Activated CD4-positive, alpha-beta T cell treated with anti-CD3 and anti-CD28 coated beads, Interleukin-2, amount 50 U/mL, for 1 hour (primary cell): ENCODE results near the gene ARTN.

Experiments
- DNase-seq: peaks from one replicate; pipeline ENCODE4 v3.0.0-alpha.2; 2020

ARTN gene

GRCh38 chr1:43925846-43926245 is 7.8 kb upstream of the ARTN start:
- DNase-seq: no peak

GRCh38 chr1:43930168-43930948 is 3.2 kb upstream of the ARTN start:
- DNase-seq: no peak

GRCh38 chr1:43930949-43931275 is 2.7 kb upstream of the ARTN start:
- no peak for DNase-seq

GRCh38 chr1:43931711-43932660 is 1.6 kb upstream of the ARTN start:
- no peak for DNase-seq

- no peak for DNase-seq
Observed at GRCh38 chr1:43932786-43933385, 715 bp upstream of the ARTN start.

- peak; percentile 56 for DNase-seq
Observed at GRCh38 chr1:43934101-43934985, 742 bp downstream of the ARTN start.

GRCh38 chr1:43934986-43935324 is 1.4 kb downstream of the ARTN start:
- DNase-seq: no peak

GRCh38 chr1:43935711-43936427 is 2.3 kb downstream of the ARTN start:
- DNase-seq: no peak

GRCh38 chr1:43936431-43937151 is 3.0 kb downstream of the ARTN start:
- DNase-seq: no peak

- no peak for DNase-seq
Observed at GRCh38 chr1:43937179-43937865, 3.7 kb downstream of the ARTN start.

GRCh38 chr1:43938383-43938782 is 4.8 kb downstream of the ARTN start:
- no peak for DNase-seq

GRCh38 chr1:43938892-43939587 is 5.4 kb downstream of the ARTN start:
- no peak for DNase-seq

GRCh38 chr1:43942411-43942810 is 8.8 kb downstream of the ARTN start:
- DNase-seq: no peak

GRCh38 chr1:43944860-43945259 is 11.3 kb downstream of the ARTN start:
- DNase-seq: no peak

GRCh38 chr1:43945674-43946235 is 12.2 kb downstream of the ARTN start:
- no peak for DNase-seq

GRCh38 chr1:43946236-43947060 is 12.8 kb downstream of the ARTN start, which contains the start of gene IPO13:
Gene IPO13, plus strand, starts transcription at chr1:43946950. Its CDS starts 651 bp downstream, at chr1:43947601.
- DNase-seq: peak; percentile 94

- DNase-seq: no peak
Observed at GRCh38 chr1:43947061-43947873, 13.7 kb downstream of the ARTN start.
